ENCODE measurements around the gene NSD1. TPM values are rescaled to one million over a fixed set of nuclear protein-coding genes. Genes with fewer than 3 reads are reported as not detected.

Gene NSD1
- total and polyA plus RNA-seq, 2 of the 8 experiments (the other 6 are each of a cell fraction or from before 2014, with no cell fraction given), result 22.8 to 168 TPM

GRCh38 chr5:177344891-177345290, 211.3 kb downstream of the NSD1 start:
- ChIA-PET CTCF (ENCODE audit: partially characterized antibody) (interaction anchor here (1.4 to 1.8 kb wide), 4 partner anchors 9 to 35 kb away, joined by 3 to 8 read pairs (median 4); no protein-coding TSS in a partner anchor), POLR2A (ENCODE audit: partially characterized antibody) (interaction anchor here (0.6 to 1.3 kb wide), 4 partner anchors 14 to 63 kb away, joined by 3 to 5 read pairs (median 4); partner anchors contain the start of gene MXD3)
- Histone ChIP-seq H4K8ac (ENCODE audit: extremely low read depth, insufficient read depth, low read length) (no peak overlapping the region), H3K36me3 (ENCODE audit: control insufficient read depth in 2 of 4, insufficient read depth in 4 of 4, low read length in 3 of 4) (peaks cover 0 to 10% (median 4%) of the 10 kb centered on the region in 4 experiments; a peak in 4 of 8 replicates), H3K56ac (replicated peaks; ENCODE audit: insufficient read length, low read depth, low read length) (no peak overlapping the region), H3K23me2 (ENCODE audit: low read depth, low read length) (no peaks in the 10 kb centered on the region), H3K4me1 (replicated peaks in 1 of 4; ENCODE audit: control insufficient read depth in 3 of 4, insufficient read depth in 4 of 4, low read length in 3 of 4) (peaks cover 0 to 5% (median 0%) of the 10 kb centered on the region in 4 experiments; a peak in 2 of 7 replicates), H3K14ac (ENCODE audit: insufficient read length) (no peak overlapping the region), H2AFZ (ENCODE audit: low read length) (no peak overlapping the region), H3K27me3 (replicated peaks in 1 of 4; ENCODE audit: control insufficient read depth in 3 of 4, extremely low read depth in 1 of 4, insufficient read depth in 3 of 4, low read length in 3 of 4) (no peaks in the 10 kb centered on the region), H4K5ac (ENCODE audit: insufficient read length, low read depth, low read length) (no peak overlapping the region), H4K91ac (replicated peaks; ENCODE audit: insufficient read length, low read length) (no peak overlapping the region), H3K9ac (replicated peaks in 1 of 4; ENCODE audit: extremely low read depth in 1 of 4, low read depth in 3 of 4, low read length in 3 of 4) (no peak overlapping the region), H2BK15ac (ENCODE audit: low read length) (no peak overlapping the region), H3K79me1 (ENCODE audit: low read depth, low read length) (peaks cover 8% of the 10 kb centered on the region), H3K4me3 (ENCODE audit: extremely low read depth in 1 of 4, insufficient read depth in 2 of 4, low read depth in 3 of 4, low read length in 4 of 4) (no peak overlapping the region), H3K79me2 (ENCODE audit: control insufficient read depth in 1 of 2, insufficient read depth in 2 of 2, low read length in 2 of 2) (peaks cover 7 to 66% of the 10 kb centered on the region in 2 experiments), H3K27ac (ENCODE audit: low read depth, low read length) (no peak overlapping the region), H3K23ac (ENCODE audit: insufficient read length) (no peak overlapping the region), H3K9me3 (ENCODE audit: insufficient read depth in 2 of 2, low read depth in 1 of 2, low read length in 1 of 2) (no peaks in the 10 kb centered on the region), H4K20me1 (replicated peaks in 1 of 2; ENCODE audit: control insufficient read depth in 1 of 2, insufficient read depth in 2 of 2, low read length in 2 of 2) (peaks cover 0 to 7% of the 10 kb centered on the region in 2 experiments), H2BK12ac (ENCODE audit: low read depth, low read length) (no peak overlapping the region), H3K4me2 (ENCODE audit: insufficient read depth in 1 of 2, low read depth in 2 of 2, low read length in 2 of 2) (no peak overlapping the region), H2BK120ac (replicated peaks; ENCODE audit: low read depth, low read length) (no peak overlapping the region), H2BK20ac (ENCODE audit: low read length) (no peak overlapping the region), H3K4ac (replicated peaks; ENCODE audit: insufficient read length, low read depth, low read length) (no peak overlapping the region), H2AK5ac (ENCODE audit: low read depth, low read length) (no peak overlapping the region), H3K18ac (ENCODE audit: extremely low read depth, low read length) (no peak overlapping the region), H2BK5ac (ENCODE audit: low read depth, low read length) (no peak overlapping the region)
- no peak for DNase-seq (ENCODE audit: low read depth in 1 of 2, low spot score in 2 of 2)
- FAIRE-seq, result no peak
- WGBS, 2 experiments (ENCODE audit: extremely low coverage in 1 of 2, insufficient coverage in 1 of 2, insufficient read length in 1 of 2, insufficient replicate concordance in 2 of 2, low coverage in 1 of 2, low lambda C conversion rate in 2 of 2, missing lambda C conversion rate in 1 of 2), result 95% methylated on average over 6 of the region's 6 CpGs; no CpG with 5 or more reads in 1 of the 2 experiments
- TF ChIP-seq GABPA (IDR thresholded peaks at IDR 0.05; ENCODE audit: borderline replicate concordance, insufficient read depth, low read length) (no peak), EGR1 (IDR thresholded peaks at IDR 0.05; ENCODE audit: borderline replicate concordance, low read depth, low read length) (no peak), PHF8 (conservative IDR thresholded peaks at IDR 0.05; ENCODE audit: low read depth, low read length) (no peak), SRF (IDR thresholded peaks at IDR 0.05; ENCODE audit: low read depth, low read length) (no peak), KDM1A (IDR thresholded peaks at IDR 0.05; ENCODE audit: borderline replicate concordance, low read length) (no peak), TEAD4 (IDR thresholded peaks at IDR 0.05; ENCODE audit: low read depth, low read length) (no peak), KDM5A (IDR thresholded peaks at IDR 0.05; ENCODE audit: low read length) (no peak), JUND (IDR thresholded peaks at IDR 0.05; ENCODE audit: low read length) (no peak), CTCF (IDR thresholded peaks at IDR 0.05; ENCODE audit: control extremely low read depth in 1 of 3, insufficient read depth in 1 of 3, low read depth in 1 of 3, low read length in 3 of 3) (no peak), POU5F1 (IDR thresholded peaks at IDR 0.05; ENCODE audit: low read depth, low read length) (no peak), KDM4A (IDR thresholded peaks at IDR 0.05; ENCODE audit: low read depth, low read length, severe bottlenecking) (no peak), SP4 (IDR thresholded peaks at IDR 0.05; ENCODE audit: low read length) (no peak)
